K562 (cell line): Measurements from ENCODE around the gene RAP2B. TPM values are rescaled to one million over a fixed set of nuclear protein-coding genes. Genes with fewer than 3 reads are reported as not detected.

Experiments
- ATAC-seq: fragments of 200-7000 bp; cut with Tn5 transposase; 3 replicates; pipeline ENCODE4 v1.9.1; 2020; ENCODE audit warnings: moderate library complexity
- BruUV-seq: library from RNA; stranded (reverse); fragments of 400-500 nt; replicated peaks from 2 replicates; lab custom pipeline; 2021; lab: Mats Ljungman, UMichigan
- CTCF ChIA-PET: fragments of 300-600 bp; formaldehyde crosslinking; extraction: SDS; loops from one replicate; lab custom pipeline; 2021; ENCODE audit warnings: low intra/inter-chr PET ratio; lab: Yijun Ruan, JAX
- POLR2A ChIA-PET: fragments of 300-600, 350-650 bp; sonication (Branson Sonifier 250); formaldehyde crosslinking; extraction: SDS; loops from one replicate; lab custom pipeline; 2021; ENCODE audit warnings: antibody characterized with exemption, inconsistent platforms; lab: Yijun Ruan, JAX
- DNase-seq, 4 experiments: peaks; one replicate each; pipeline versions ENCODE4 v3.0.0 to v3.0.0-alpha.2; 2011 to 2018; ENCODE audit warnings: low spot score in 3 of 4, mixed read lengths in 3 of 4; ENCODE audit errors: extremely low read depth in 1 of 4
- FAIRE-seq: peaks from 2 replicates; lab custom pipeline; 2011; peaks lifted over from hg19 to GRCh38; lab: Jason Lieb, UNC
- H2AFZ ChIP-seq: 2 replicates; pipeline ENCODE4 v1.6.0; 2011; ENCODE audit warnings: low read depth, low read length, control low read depth, inconsistent platforms
- H3K27ac ChIP-seq: fragments of 200-600 bp; 3 replicates; pipeline ENCODE4 v1.8.0; 2011; ENCODE audit warnings: low read depth, mild to moderate bottlenecking, control low read depth, inconsistent platforms, low read length, moderate library complexity, mixed read lengths; ENCODE audit errors: extremely low read depth
- H3K27me3 ChIP-seq, 2 experiments: fragments of 300-600 bp in 1 of 2; 2 replicates in 1 of 2; 3 replicates in 1 of 2; pipeline versions ENCODE4 v1.6.0 to v1.8.0; 2011; ENCODE audit warnings: inconsistent platforms in 2 of 2, low read length in 2 of 2, mild to moderate bottlenecking in 1 of 2, mixed read lengths in 1 of 2, moderate library complexity in 1 of 2; ENCODE audit not compliant: control insufficient read depth in 2 of 2, insufficient read depth in 2 of 2
- H3K36me3 ChIP-seq: fragments of 300-600 bp; 3 replicates; pipeline ENCODE4 v1.8.0; 2011; ENCODE audit warnings: mild to moderate bottlenecking, low read length, inconsistent platforms; ENCODE audit not compliant: control insufficient read depth, insufficient read depth
- H3K4me1 ChIP-seq, 2 experiments: fragments of 200-600 bp in 1 of 2; replicated peaks in 1 of 2; 2 replicates in 1 of 2; 3 replicates in 1 of 2; pipeline versions ENCODE4 v1.5.1 to v1.8.0; 2011; ENCODE audit warnings: inconsistent platforms in 2 of 2, low read length in 2 of 2, mild to moderate bottlenecking in 1 of 2, mixed read lengths in 1 of 2, moderate library complexity in 1 of 2; ENCODE audit not compliant: control insufficient read depth in 2 of 2, insufficient read depth in 2 of 2
- H3K4me2 ChIP-seq: 2 replicates; pipeline ENCODE4 v1.6.1; 2011; ENCODE audit warnings: low read length, control low read depth, inconsistent platforms, mixed read lengths; ENCODE audit not compliant: insufficient read depth
- H3K4me3 ChIP-seq: fragments of 200-600 bp; sonication (generic), shearing (Covaris generic); 2 replicates; pipeline ENCODE4 v1.5.1; 2016; ENCODE audit warnings: control low read depth, inconsistent platforms
- H3K79me2 ChIP-seq: fragments of 200-600 bp; 3 replicates; pipeline ENCODE4 v1.8.0; 2011; ENCODE audit warnings: low read length, inconsistent platforms; ENCODE audit not compliant: control insufficient read depth, insufficient read depth
- H3K9ac ChIP-seq, 2 experiments: 2 replicates each; pipeline versions ENCODE4 v1.6.0 to v1.6.1; 2011; ENCODE audit warnings: low read depth in 2 of 2, low read length in 2 of 2, control low read depth in 1 of 2, inconsistent platforms in 1 of 2, mild to moderate bottlenecking in 1 of 2, mixed read lengths in 1 of 2; ENCODE audit not compliant: insufficient read depth in 1 of 2
- H3K9me1 ChIP-seq: one replicate; pipeline ENCODE4 v1.6.0; 2011; ENCODE audit warnings: inconsistent platforms, mild to moderate bottlenecking, low read length, moderate library complexity; ENCODE audit not compliant: control insufficient read depth, insufficient read depth
- H3K9me3 ChIP-seq: replicated peaks from 2 replicates; pipeline ENCODE4 v1.5.1; 2011; ENCODE audit warnings: low read depth, low read length, inconsistent platforms; ENCODE audit not compliant: control insufficient read depth, insufficient read depth
- H4K20me1 ChIP-seq: replicated peaks from 2 replicates; pipeline ENCODE4 v1.6.1; 2011; ENCODE audit warnings: low read length, inconsistent platforms, mixed read lengths; ENCODE audit not compliant: control insufficient read depth, insufficient read depth
- CHAMP1 ChIP-seq: fragments of 450-650 bp; IDR thresholded peaks from 2 replicates; pipeline ENCODE4 v1.6.1; 2016; ENCODE audit warnings: mild to moderate bottlenecking
- KDM1A ChIP-seq, 2 experiments: fragments of 450-650 bp; IDR thresholded peaks; 2 replicates each; pipeline ENCODE4 v1.6.1; 2016; ENCODE audit warnings: mild to moderate bottlenecking in 2 of 2
- TGIF2 ChIP-seq: sonication (generic); formaldehyde crosslinking; IDR thresholded peaks from 2 replicates; pipeline ENCODE4 v1.8.1; 2022; ENCODE audit warnings: mild to moderate bottlenecking, missing genetic modification reagents, moderate library complexity
- WGBS: fragments of 100-300 bp; shearing (Covaris generic); methylation state at CpG from one replicate; pipeline ENCODE4 v1.1.6; 2016; ENCODE audit warnings: low coverage, mixed read lengths; ENCODE audit not compliant: insufficient coverage; ENCODE audit errors: missing lambda C conversion rate; 5-methylcytosine and 5-hydroxymethylcytosine counted together
- in situ Hi-C: fragments of 300-500 bp; cut with MboI; formaldehyde crosslinking; loops from 4 replicates; pipeline ENCODE4 v1.15.0; 2018; ENCODE audit warnings: inconsistent platforms, mixed read lengths
- intact Hi-C: fragments of 100-400 bp; cut with micrococcal nuclease; formaldehyde crosslinking; loops from 2 replicates; pipeline ENCODE4 v1.14.2; 2022
- polyA plus RNA-seq, 8 experiments: library from polyadenylated mRNA; depleted of rRNA in 4 of 8; stranded (reverse) in 5 of 8; unstranded in 3 of 8; fragments of >200 nt; fragmentation: Nextera tagmentation in 2 of 8; fragmentation: Illumina TruSeq in 1 of 8; extraction: Ambion mirVana in 2 of 8; extraction: Trizol in 1 of 8; gene quantifications; 2 replicates each; pipeline versions ENCODE4 v1.2.1 to v1.2.3, GENCODE V29; 2011 to 2014; ENCODE audit warnings: inconsistent platforms in 1 of 8, missing spikeins in 1 of 8
- total RNA-seq, 7 experiments: library from RNA; depleted of rRNA in 6 of 7; stranded (reverse); fragments of >200 nt in 6 of 7; fragmentation: Illumina TruSeq in 2 of 7; extraction: Trizol in 2 of 7; gene quantifications; 2 replicates each; pipeline versions ENCODE4 v1.2.1 to v1.2.3, GENCODE V29; 2011 to 2021; ENCODE audit warnings: low replicate concordance in 1 of 7

Gene RAP2B
- total and polyA plus RNA-seq, 9 of the 15 experiments (the other 6 are each of a cell fraction or from before 2014, with no cell fraction given), result 9.4 to 31.2 (median 15.8) TPM

- H3K27me3 ChIP-seq, result no peaks in the 10 kb centered on the region
- H3K4me3 ChIP-seq, result no peak overlapping the region
- DNase-seq, result no peak
- intact Hi-C loops, result no loop called here
- no TSS peak for BruUV-seq
- peaks cover 28% of the 10 kb centered on the region for H3K79me2 ChIP-seq
- FAIRE-seq, result no peak
- in situ Hi-C loops, result no loop called here
- peaks cover 20% of the 10 kb centered on the region for H3K36me3 ChIP-seq
- no peaks in the 10 kb centered on the region for H3K9me1 ChIP-seq
- peaks cover 9 to 20% of the 10 kb centered on the region in 2 experiments; a peak in 3 of 5 replicates for H3K4me1 ChIP-seq
- no peaks in the 10 kb centered on the region for H3K9me3 ChIP-seq
- H3K27ac ChIP-seq, result no peak overlapping the region
- CTCF ChIA-PET, result interaction anchor here (0.6 kb wide), 1 partner anchor 8 kb away, joined by 3 read pairs; no protein-coding TSS in a partner anchor
- POLR2A ChIA-PET, result interaction anchor here (0.9 to 1.9 kb wide), 4 partner anchors 8 to 129 kb away, joined by 3 to 6 read pairs (median 4); no protein-coding TSS in a partner anchor
- no peaks in the 10 kb centered on the region for H4K20me1 ChIP-seq
- TF ChIP-seq TGIF2 (CRISPR knock-in tag) (no peak), CHAMP1 (0 out of 2 replicates have a peak, but pooled peaks have one; percentile 51), KDM1A (IDR thresholded peaks at IDR 0.05) (0 out of 4 replicates have a peak, but pooled peaks of 1 of the 2 experiments have one; percentile 8)
- TF ChIP-seq, all 486 proteins: peak for 2
- no peak overlapping the region for H3K4me2 ChIP-seq
- WGBS, result 33% methylated on average over 4 of the region's 4 CpGs
- H2AFZ ChIP-seq, result no peak overlapping the region
- ATAC-seq, result no peak
- H3K9ac ChIP-seq, result no peak overlapping the region
Observed at GRCh38 chr3:153171918-153172317, 9.9 kb downstream of the RAP2B start.
